ENCODE data around the gene KCNH2. TPM values are rescaled to one million over a fixed set of nuclear protein-coding genes. Genes with fewer than 3 reads are reported as not detected.

Gene KCNH2
- polyA plus RNA-seq, 3 donors, result not detected

GRCh38 chr7:150962553-150963399, 15.3 kb downstream of the KCNH2 start:
- H3K27me3 ChIP-seq (ENCODE audit: control insufficient read depth in 2 of 2, insufficient read depth in 2 of 2, low read length in 2 of 2), result peaks cover 0 to 29% of the 10 kb centered on the region in 2 donors
- Mint-ChIP-seq H3K4me3 (peak overlapping the region in 1 of 2 donors; percentile 43), H3K27ac (peak overlapping the region in 1 of 7 donors; percentile 79), H3K9me3 (peaks cover 0 to 7% (median 2%) of the 10 kb centered on the region in 7 donors), H3K27me3 (ENCODE audit: low read depth in 3 of 3) (peaks cover 30 to 75% (median 44%) of the 10 kb centered on the region in 3 donors), H3K4me1 (peaks cover 10% of the 10 kb centered on the region), H3K36me3 (peaks cover 0 to 2% of the 10 kb centered on the region in 2 donors)
- no peaks in the 10 kb centered on the region for H3K79me2 ChIP-seq (ENCODE audit: insufficient read depth, low read length)
- no peak overlapping the region for H3K4me2 ChIP-seq (replicated peaks; ENCODE audit: extremely low read depth, low read length, poor library complexity, severe bottlenecking)
- H3K9ac ChIP-seq (ENCODE audit: insufficient read depth, low read length, poor library complexity, severe bottlenecking), result no peak overlapping the region
- H3K9me3 ChIP-seq (replicated peaks in 1 of 2; ENCODE audit: control insufficient read depth in 1 of 2, insufficient read depth in 1 of 2, low read length in 2 of 2), result no peaks in the 10 kb centered on the region
- intact Hi-C loops (cut with micrococcal nuclease), result loop anchor here in 1 of 2 donors (5.0 kb wide), 1 partner anchor 150 kb away; no protein-coding TSS in a partner anchor
- no peaks in the 10 kb centered on the region for H3K36me3 ChIP-seq (replicated peaks in 1 of 2; ENCODE audit: control insufficient read depth in 1 of 2, insufficient read depth in 2 of 2, low read length in 2 of 2)
- peak; percentile 70 for TF ChIP-seq CTCF (IDR thresholded peaks at IDR 0.05)
- H3K4me1 ChIP-seq (ENCODE audit: control insufficient read depth in 1 of 2, insufficient read depth in 2 of 2, low read length in 2 of 2), result no peaks in the 10 kb centered on the region
- H3K4me3 ChIP-seq (replicated peaks in 1 of 3; ENCODE audit: low read depth in 2 of 3, low read length in 3 of 3), result no peak overlapping the region
- no peak overlapping the region for H3K27ac ChIP-seq (ENCODE audit: low read depth in 1 of 2, low read length in 2 of 2)
- DNase-seq, result peak; percentile 2 to 16 (median 12)
- no peaks in the 10 kb centered on the region for H4K20me1 ChIP-seq (ENCODE audit: insufficient read depth, low read length)
- no peak overlapping the region for H2AFZ ChIP-seq (ENCODE audit: insufficient read depth, low read depth, low read length, poor library complexity, severe bottlenecking)
- 29% methylated on average over 11 of the region's 23 CpGs for WGBS (ENCODE audit: insufficient coverage)

- H3K9ac ChIP-seq (ENCODE audit: insufficient read depth, low read length, poor library complexity, severe bottlenecking), result no peak overlapping the region
- no peak overlapping the region for H2AFZ ChIP-seq (ENCODE audit: insufficient read depth, low read depth, low read length, poor library complexity, severe bottlenecking)
- intact Hi-C loops (cut with micrococcal nuclease), result loop anchor here in 1 of 2 donors (5.0 kb wide), 1 partner anchor 150 kb away; no protein-coding TSS in a partner anchor
- Mint-ChIP-seq H3K4me3 (peak overlapping the region in 1 of 2 donors; percentile 43), H3K27me3 (ENCODE audit: low read depth in 3 of 3) (peaks cover 31 to 80% (median 44%) of the 10 kb centered on the region in 3 donors), H3K9me3 (peaks cover 0 to 12% (median 2%) of the 10 kb centered on the region in 7 donors), H3K27ac (peak overlapping the region in 1 of 7 donors; percentile 79), H3K4me1 (peaks cover 12% of the 10 kb centered on the region), H3K36me3 (peaks cover 0 to 4% of the 10 kb centered on the region in 2 donors)
- WGBS (ENCODE audit: insufficient coverage), result 81% methylated on average over 2 of the region's 2 CpGs
- H3K36me3 ChIP-seq (replicated peaks in 1 of 2; ENCODE audit: control insufficient read depth in 1 of 2, insufficient read depth in 2 of 2, low read length in 2 of 2), result no peaks in the 10 kb centered on the region
- H3K27ac ChIP-seq (ENCODE audit: low read depth in 1 of 2, low read length in 2 of 2), result no peak overlapping the region
- no peaks in the 10 kb centered on the region for H4K20me1 ChIP-seq (ENCODE audit: insufficient read depth, low read length)
- no peaks in the 10 kb centered on the region for H3K4me1 ChIP-seq (ENCODE audit: control insufficient read depth in 1 of 2, insufficient read depth in 2 of 2, low read length in 2 of 2)
- no peaks in the 10 kb centered on the region for H3K9me3 ChIP-seq (replicated peaks in 1 of 2; ENCODE audit: control insufficient read depth in 1 of 2, insufficient read depth in 1 of 2, low read length in 2 of 2)
- no peak overlapping the region for H3K4me2 ChIP-seq (replicated peaks; ENCODE audit: extremely low read depth, low read length, poor library complexity, severe bottlenecking)
- no peak for DNase-seq
- H3K27me3 ChIP-seq (ENCODE audit: control insufficient read depth in 2 of 2, insufficient read depth in 2 of 2, low read length in 2 of 2), result peaks cover 2 to 34% of the 10 kb centered on the region in 2 donors
- H3K79me2 ChIP-seq (ENCODE audit: insufficient read depth, low read length), result no peaks in the 10 kb centered on the region
- no peak overlapping the region for H3K4me3 ChIP-seq (replicated peaks in 1 of 3; ENCODE audit: low read depth in 2 of 3, low read length in 3 of 3)
- no peak for TF ChIP-seq CTCF (IDR thresholded peaks at IDR 0.05)
Observed at GRCh38 chr7:150962290-150962552, 15.9 kb downstream of the KCNH2 start.
